HG02571 (cell line): ENCODE measurements around the gene NAA25.
A peak's percentile ranks its signal among the peaks of the same experiment; 100 is the strongest.
"Not testable (repeated sequence)": the region's sequence is repeated elsewhere in the genome, so short reads cannot be mapped to it uniquely, and the experiment has no call there.

Experiments used
- ATAC-seq: cut with Tn5 transposase; IDR thresholded peaks from one replicate; pipeline ENCODE4 v1.9.1; 2021; ENCODE audit warnings: mild to moderate bottlenecking, moderate library complexity; ENCODE audit not compliant: unreplicated experiment

The NAA25 gene

DNA sequence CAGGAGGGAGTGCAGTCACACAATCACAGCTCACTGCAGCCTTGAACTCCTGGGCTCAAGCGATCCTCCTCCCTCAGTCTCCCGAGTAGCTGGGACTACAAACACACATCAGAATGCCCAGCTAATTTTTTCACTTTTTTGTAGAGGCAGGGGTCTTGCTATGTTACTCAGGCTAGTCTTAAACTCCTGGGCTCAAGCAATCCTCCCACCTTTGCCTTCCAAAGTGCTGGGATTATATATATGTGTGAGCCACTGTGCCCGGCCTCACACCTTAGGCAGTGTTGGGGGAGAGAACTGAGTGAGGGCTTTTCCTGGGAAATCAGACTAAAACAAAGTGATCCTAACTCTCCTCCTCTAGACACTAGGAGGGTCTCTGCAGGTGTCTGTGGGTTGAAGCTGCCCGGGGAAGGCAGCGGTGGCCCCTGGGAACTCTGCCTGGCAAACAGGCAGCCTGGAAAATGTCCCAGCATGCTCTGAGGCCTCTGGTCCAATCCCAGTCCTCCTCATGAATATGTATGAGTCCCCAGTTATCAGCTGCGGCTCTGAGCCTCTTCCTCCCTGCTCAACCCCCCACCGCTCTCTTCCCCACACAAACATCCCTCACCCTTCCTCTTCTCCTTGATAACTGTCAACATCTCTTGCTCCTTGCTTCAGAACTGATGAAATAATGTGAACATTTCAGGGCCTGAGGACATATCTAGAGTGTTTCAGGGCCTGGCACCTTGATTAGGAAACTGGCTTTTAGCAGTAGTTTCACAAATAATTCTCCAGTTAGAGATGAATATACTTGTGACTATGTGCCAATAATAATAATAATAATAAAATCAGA is 7.9 kb upstream of the NAA25 start:
- no peak for ATAC-seq

DNA sequence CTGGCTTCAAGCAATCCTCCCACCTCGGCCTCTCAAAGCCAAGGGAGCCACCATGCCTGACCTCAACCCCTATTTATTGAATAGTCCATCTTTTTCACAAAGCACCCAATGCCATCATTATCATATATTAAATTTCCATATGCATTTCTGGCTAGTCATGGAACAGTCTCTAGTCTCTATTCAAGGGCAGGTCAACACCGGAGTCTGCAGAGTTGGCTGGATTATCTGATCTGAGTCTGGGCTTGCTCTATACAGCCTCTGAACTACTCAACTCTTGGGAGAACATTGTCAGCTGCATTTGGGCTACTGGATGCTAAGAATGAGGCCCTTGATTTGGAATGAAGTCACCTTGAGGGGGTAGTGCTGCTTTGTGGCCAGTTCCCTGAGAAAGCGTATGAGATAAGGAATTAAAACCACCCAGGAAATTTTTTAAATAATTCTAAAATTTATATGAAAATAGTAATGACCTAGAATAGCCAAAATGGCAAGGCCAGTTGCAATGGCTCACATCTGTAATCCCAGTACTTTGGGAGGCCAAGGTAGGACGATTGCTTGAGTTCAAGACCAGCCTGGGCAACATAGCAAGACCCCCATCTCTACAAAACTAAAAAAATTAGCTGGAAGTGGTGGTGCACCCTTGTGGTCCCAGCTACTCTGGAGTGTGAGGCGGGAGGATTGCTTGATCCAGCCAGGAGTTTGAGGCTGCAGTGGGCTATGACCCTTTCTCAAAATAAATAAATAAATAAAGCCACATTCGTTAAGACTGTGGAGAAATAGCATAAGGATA is 6.9 kb upstream of the NAA25 start:
- no peak for ATAC-seq

DNA sequence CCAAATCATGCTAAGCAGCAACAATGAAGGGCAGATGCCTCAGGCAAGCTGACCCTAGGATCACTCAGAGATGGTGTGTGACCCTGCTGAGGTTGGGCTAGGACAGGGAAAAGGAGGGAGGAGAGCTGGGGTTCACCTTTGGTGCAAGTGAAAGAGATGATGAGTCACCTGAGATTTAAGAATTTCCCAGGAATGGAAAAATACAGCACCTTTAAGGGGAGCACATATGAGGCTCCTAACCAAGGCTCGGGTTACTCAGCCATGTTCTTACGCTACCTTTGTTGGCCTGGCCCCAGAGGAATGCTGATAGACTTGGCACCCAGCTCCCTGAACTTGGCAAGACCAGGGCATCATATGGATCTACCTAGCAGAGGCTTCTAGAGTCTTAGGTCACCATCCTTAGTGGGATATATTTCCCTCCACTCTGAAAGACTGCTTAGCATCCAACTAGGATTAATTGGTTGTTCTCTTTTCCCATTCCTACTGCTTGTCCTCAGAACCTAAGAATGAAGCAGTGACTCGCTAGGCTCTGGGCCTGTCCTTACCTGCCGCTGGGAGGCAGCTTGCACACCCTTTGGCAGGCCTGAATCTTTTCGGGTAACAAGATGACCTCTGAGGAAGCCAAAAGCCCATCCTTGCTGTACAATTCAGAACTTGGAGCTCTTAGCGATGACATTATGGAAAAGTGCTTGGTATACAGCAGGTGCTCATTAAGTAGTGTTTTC is 4.0 kb upstream of the NAA25 start:
- no peak for ATAC-seq

DNA sequence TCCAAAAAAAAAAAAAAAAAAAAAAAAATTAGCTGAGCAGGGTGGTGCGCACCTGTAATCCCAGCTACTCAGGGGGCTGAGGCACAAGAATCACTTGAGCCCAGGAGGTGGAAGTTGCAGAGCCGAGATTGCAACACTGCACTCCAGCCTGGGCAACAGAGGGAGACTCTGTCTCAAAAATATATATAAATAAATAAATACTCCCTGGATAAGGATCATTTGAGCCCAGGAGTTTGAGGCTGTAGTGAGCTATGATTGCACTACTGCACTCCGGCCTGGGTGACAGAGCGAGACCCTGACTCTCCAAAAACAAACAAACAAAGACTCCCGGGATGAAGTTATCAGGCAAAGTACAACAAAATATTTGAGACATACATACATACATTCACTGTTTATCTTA is 3.3 kb upstream of the NAA25 start:
- no peak for ATAC-seq

DNA sequence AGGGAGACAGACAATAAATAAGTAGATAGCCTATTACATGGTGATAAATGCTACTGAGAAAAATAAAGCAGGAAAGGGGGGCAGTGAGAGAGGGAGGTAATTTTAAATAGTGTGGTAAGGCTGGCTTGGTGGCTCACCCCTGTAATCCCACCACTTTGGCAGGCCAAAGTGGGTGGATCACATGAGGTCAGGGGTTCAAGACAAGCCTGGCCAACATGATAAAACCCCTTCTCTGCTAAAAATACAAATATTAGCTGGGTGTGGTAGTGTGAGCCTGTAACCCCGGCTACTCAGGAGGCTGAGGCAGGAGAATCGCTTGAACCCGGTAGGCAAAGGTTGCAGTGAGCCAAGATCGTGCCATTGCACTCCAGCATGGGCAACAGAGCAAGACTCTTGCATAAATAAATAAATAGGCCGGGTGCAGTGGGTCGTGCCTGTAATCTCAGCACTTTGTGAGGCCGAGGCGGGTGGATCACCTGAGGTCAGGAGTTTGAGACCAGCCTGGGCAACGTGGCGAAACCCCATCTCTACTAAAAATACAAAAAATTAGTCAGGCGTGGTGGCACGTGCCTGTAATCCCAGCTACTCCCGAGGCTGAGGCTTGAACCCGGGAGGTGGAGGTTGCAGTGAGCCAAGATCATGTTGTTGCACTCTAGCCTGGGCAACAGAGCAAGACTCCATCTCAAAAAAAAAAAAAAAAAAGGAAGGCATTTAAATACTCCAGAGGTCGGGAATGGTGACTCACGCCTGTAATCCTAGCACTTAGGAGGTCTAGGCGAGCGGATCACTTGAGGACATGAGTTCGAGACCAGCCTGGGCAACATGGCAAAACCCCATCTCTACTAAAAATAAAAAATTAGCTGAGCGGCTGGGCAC is 2.4 kb upstream of the NAA25 start:
- not testable (repeated sequence) for ATAC-seq

DNA sequence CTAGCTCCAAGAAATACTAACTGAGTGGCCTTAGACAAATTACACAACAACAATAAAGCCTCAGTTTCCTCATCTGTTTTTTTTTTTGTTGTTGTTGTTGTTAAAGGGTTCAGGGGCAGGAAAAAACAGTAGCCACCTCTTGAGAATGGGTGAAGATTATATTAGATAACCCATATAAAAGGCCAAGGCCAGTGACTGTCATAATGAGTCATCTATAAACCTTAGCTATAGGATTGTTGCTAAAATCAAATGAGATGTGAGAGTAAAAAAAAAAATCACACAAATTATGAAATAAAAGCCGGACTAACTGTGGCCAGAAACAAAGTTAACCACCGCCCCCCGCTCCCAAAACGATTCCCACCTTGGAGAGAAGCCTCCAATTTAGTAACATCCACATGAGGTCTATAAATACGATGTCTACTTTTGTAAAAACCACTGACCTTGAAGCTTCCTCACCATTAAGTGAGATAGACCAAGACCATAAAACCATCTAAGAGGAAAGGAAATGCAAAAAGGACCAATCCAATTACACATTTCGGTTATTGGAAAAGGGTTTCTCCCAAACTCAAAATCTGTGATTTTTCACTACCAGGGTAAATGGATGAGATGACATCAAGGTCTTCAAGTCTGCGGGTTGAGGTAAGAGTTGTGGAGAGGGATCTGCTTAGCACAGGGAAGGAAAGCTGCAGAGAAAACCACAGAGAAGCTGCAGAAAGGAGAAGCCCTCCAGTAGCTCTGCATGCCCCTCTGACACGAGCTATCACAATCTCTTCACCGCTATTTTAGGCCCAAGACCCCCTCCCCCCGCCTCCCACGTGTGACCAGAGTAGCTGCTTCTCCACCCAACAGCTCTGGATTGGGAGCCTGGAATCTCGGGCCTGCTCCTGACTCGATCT is 1.0 kb downstream of the NAA25 start:
- no peak for ATAC-seq

DNA sequence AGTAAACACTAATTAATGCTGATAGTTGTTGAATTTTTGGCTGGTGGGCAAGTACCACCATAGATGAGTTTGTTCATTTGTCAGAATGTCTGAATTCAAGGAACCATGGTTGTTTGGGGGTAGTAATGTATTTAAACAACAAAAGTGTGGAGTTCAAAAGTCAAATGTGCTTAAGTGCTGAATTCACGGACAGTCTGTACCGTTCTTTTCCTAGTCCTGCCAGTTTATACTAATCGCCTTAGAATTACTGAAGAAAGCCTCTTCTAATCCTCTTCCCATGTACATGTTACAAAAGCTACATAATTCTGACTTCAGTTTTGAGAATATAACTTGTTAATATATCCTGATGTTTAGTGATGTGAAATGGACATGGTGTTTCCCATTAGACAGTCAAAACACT is 2.7 kb downstream of the NAA25 start:
- no peak for ATAC-seq

DNA sequence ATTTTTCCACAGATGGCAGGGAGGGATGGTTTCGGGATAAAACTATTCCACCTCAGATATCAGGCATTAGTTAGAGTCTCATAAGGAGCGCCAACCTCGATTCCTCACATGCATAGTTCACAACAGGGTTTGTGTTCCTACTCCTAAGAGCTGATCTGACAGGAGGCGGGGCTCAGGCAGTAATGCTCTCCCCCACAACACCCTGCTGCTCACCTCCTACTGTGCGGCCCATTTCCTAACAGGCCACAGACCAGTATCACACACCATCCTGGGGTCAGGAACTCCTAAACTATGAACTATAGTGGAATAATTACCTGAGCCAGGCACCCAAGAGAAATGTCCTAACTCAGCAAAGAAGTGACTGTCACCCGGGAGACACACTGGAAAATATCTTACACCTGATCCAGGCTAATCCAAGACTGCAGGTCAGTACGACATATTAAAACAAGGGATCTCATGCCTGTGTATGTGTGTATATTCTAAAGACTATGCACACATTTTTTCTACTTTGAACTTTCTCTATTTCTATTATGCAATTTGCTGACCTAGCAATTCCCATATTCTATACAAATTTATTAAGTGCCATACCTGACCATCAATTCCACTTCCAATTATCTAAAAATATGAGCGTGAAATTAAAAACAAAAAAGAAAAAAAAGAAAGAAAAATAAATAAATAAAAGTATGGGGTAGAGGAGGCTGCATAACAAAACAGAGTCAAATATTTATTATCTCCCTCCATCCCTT is 4.7 kb downstream of the NAA25 start:
- ATAC-seq, result no peak

DNA sequence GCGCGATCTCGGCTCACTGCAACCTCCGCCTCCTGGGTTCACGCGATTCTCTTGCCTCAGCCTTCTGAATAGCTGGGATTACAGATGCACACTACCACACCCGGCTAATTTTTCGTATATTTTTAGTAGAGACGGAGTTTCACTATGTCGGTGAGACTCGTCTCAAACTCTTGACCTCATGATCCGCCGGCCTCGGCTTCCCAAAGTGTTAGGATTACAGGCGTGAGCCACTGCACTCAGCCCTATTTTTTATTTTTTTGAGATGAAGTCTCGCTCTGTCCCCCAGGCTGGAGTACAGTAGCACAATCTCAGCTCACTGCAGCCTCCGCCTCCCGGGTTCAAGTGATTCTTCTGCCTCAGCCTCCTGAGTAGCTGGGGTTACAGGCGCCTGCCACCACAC is 5.8 kb downstream of the NAA25 start:
- ATAC-seq, result not testable (repeated sequence)

DNA sequence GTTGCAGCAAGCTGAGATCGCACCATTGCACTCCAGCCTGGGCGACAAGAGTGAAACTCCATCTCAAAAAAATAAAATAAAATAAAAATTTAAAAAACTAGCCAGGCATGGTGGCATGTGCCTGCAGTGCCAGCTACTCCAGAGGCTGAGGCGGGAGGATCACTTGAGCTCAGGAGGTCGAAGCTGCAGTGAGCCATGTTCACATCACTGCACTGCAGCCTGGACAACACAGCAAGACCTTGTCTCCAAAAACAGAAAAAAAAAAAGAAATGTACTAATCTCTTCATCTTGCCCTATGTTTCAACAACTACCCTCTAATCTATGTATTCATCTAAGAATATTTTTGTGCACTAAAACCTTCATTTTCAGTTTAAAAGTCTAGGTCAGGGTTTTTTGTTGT is 6.5 kb downstream of the NAA25 start:
- ATAC-seq, result no peak

DNA sequence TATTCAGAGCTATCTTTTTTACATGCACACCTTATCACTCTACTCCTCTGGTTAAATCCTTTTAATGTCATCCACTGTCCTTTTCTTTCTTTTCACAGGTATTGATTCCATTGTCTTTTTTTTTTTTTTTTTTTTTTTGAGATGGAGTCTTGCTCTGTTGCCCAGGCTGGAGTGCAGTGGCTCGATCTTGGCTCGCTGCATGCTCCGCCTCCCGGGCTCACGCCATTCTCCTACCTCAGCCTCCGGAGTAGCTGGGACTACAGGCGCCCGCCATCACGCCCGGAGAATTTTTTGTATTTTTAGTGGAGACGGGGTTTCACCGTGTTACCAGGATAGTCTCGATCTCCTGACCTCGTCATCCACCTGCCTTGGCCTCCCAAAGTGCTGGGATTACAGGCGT is 8.1 kb downstream of the NAA25 start:
- ATAC-seq, result not testable (repeated sequence)

DNA sequence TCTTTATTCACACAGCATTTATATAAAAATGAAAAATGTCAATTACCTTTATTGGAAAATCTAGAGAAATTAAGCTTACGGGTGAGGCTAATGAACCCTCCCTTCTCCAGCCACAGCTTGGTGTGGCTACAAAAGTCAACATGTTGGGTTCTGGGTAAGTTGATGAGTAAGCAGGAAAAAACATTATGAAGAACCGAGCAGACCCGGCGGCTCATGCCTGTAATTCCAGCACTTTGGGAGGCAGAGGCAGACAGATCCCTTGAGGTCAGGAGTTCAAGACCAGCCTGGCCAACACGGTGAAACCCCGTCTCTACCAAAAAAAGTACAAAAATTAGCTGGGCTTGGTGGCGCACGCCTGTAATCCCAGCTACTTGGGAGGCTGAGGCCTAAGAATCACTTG is 10.9 kb downstream of the NAA25 start:
- ATAC-seq, result no peak

DNA sequence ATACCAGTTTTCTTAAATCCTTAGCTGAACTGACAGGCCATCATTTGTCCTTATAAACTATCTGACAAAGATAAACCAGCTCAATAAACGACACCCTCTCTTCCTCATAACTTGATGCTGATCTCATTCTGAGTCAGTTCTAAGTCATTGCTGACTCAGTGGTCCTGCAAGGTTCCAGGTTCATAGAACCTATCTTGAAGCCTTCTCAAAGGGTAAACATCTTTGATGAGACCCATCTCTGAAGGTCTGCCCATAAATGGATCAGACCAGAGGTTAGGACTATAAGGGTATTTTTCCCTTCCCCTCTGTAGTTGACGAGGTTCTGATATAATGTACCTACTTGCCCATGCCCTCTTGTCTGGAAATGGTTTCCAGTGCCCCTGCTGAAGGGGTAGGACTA is 11.9 kb downstream of the NAA25 start:
- no peak for ATAC-seq

DNA sequence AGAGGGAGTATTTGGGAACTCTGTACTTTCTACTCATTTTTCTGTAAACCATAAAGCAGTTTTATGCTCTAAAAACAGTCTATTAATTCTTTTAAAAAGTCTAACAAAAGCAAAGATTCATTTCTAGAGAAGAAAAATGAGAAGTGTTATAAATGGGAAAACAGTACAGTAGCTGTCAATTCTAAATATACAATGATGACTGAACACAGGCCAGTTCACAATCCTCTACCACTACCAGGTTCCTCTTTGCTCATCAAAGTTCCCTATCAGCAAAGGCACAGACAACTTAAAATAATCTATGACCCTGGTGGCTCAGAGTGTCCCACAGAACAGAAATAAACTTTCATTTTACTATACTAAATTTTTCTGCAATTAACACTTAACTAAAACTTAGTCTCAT is 12.5 kb downstream of the NAA25 start:
- peak; percentile 68 for ATAC-seq

DNA sequence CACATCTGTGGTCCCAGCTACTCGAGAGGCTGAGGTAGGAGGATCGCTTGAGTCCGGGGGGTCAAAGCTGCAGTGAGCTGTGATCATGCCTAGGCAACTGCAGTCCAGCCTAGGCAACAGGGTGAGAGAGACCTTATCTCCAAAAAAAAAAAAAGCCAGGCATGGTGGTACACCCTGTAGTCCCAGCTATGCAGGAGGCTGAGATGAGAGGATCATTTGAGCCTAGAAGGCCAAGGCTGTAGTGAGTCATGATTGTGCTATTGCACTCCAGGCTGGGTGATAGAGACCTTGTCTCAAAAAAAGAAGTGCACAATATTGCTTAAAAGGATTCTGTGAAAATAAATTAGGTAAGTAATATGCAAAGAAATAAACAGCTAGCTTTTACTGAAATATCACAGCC is 17.0 kb downstream of the NAA25 start:
- no peak for ATAC-seq

DNA sequence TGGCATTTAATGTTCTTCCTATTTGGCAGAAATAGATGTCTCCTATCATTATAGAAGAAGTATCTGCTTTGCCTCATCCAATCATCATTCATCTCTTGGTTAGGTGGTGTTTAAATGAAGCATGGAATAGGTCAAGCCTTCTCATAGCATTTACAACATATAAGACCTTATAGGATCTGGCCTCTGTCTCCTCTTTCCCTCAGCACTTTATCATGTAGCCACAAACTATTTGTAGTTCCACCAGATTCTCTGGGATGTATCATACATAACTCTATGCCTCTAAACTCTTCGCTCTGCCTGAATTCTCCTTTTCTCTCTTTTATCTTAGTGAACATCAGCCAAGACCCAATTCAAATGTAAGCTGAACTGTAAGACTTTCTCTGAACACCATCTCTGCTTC is 20.7 kb downstream of the NAA25 start:
- ATAC-seq, result no peak

DNA sequence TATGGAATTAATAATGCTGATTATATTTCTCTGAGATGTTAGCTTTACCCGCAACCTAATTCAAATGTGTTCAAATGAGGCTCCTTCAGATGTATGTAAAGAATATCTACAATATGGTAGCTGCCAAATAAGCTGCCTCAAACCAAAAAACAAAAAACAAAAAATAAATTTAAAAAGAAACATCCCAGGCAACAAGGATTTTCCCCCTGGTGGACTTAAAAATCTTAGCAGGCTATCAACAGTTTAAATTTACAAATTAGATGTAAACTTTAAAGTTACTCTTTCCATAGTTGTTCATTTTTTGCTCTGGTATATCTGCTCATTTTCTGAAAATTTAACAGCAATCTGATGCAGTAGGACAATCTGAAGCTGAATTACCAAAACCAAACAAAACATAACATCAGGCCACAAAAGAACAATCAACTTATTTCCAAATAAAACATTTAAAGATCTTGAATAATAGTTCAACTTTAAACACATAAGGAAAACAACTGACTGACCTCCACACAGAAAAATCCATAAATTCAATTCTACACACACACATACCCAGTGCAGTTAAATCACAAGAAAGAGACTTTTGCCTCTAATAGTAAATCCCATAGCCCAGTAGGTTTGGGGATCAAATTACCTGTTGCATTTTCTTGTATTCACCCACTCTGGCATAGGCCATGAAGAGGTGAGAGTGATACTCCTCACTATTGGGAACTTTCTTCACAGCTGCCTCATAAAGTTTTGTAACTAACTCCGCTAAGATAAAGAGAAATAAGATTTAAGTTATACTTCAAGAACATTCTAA is 21.3 kb downstream of the NAA25 start:
- no peak for ATAC-seq

DNA sequence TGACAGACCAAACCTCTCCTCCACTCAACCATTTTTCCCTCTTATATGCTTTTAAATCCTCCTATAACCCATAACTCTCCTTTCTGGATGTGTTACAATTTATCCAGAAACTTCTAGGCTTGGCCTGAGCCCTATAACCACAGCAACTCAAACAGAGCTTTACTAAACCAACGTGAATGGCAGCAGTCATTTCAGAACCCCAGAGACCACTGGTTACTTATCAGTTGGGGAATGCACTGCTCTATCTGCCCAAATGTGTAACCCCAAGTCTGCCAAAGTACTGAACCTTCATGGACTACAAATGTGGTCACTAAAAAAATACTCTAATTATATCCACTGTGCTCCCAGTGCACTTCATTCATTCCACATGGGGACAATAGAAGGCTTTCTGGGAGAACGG is 42.0 kb downstream of the NAA25 start:
- no peak for ATAC-seq
